HG03097 (cell line): ENCODE data around the gene MAPRE2.

Experiments
- ATAC-seq: cut with Tn5 transposase; IDR thresholded peaks from one replicate; pipeline ENCODE4 v1.9.1; 2021; ENCODE audit not compliant: unreplicated experiment, low FRiP score

MAPRE2 gene

DNA sequence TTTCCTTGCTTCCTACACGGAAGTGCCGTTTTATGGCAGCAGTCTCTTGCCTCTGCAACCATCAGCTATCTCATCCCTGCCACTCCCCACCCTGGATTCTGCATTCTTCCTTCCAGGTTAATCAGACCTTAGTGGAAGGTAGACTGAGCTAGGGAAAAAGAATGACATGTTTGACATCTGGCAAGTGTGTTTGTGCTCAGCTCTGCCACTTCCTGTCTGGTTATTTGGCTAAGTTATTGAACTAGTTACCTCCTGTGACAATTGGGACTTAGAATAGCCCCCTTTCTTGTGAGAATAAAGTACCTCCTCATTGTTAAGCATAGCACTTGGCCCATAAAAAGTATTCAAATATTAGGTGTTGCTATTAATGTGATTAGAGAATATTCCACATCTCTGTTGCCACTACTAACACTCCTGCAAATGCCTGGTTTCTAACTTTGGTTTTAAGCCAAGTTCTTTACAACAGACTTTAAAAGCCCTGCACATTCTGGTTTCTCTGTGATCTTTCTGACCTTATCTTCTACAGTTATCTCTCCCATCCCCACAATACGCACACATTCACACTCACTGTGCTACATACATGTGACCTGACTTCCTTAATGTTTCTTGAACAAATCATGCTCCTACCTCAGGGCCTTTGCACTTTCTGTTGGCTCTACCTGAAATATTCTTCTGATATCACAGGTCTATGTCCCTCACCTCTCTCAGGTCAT lies 10.8 kb upstream of the MAPRE2 start:
- no peak for ATAC-seq

DNA sequence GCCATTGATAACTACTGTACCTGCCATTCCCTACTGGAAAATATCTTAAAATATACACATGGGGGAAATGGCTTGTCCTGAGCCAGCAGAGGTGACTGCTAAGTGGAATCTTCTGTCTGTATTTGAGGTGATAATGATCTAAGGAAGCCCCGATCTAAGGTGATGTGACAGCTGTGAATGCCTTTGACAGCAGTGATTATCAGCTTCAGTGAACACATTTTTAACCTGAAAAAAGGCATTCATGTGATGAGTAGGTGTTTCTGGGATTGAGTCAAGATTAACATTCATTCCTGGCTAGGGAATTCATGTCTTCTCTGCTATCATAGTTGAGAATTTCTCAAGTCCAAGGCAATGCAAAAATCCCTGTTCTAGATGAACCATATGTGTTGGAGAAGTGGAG lies 9.1 kb upstream of the MAPRE2 start:
- no peak for ATAC-seq

DNA sequence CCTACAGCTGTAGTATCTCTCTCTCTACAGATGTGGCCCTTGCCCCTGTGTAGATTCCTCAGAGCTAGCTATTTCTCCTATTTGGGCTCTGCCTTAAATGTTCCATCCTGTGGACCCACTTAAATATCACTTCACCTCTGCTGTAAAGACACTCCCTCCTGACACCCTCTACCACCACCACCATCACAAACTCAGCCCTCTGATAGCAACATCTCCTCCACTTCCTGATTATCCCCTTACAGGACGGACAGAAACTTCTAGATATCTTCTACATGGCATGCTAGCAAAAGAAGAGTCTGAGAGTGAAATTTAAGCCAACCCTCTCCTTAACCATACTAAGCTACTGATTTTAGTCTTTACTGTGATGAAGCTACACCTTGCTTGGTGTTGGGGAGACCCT lies 3.2 kb upstream of the MAPRE2 start:
- no peak for ATAC-seq

DNA sequence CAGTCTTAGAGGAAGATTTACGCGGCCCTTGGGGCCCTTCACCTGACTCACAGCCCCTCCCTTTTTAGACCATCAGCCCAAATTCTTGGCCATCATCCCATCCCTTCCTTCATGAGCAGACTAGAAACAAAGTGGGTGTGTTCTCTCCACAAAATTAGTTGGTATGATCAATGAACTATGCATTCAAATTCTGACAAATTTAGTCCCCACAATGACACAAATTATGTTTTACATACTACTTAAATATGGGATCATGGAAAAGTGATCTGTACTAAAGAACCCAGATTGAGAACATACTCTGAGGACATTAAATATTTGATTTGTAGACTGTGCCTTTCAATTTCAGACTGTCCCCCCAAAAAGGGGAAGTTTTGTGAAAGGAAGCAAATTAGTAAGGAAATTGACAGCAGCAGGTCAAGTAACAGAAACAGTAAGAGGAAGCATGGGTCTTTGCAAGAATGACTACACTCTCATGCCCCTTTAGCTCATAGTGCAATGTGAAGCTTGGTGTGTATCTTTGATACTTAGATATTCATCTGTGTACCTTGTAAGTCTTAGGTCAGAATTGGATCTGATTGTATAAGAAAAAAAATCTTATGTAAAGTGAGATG lies 2.2 kb upstream of the MAPRE2 start:
- peak; percentile 33 for ATAC-seq

DNA sequence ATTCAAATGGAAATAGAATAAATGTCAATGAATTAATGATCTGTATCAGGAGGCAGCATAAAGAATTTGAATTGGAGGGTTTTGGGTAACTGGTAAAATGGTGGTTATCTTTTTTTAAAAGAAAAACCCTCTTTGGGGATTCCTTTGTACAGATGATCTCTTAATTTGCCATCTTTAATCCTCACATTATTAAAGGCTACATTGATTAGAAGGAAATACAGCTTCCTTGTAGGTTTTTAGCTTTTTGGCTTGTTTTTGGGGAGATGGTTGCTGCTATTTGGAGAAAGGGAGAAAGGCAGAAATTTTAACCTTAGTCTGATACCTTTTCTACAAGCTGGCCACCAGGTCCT lies 600 bp upstream of the MAPRE2 start:
- no peak for ATAC-seq

DNA sequence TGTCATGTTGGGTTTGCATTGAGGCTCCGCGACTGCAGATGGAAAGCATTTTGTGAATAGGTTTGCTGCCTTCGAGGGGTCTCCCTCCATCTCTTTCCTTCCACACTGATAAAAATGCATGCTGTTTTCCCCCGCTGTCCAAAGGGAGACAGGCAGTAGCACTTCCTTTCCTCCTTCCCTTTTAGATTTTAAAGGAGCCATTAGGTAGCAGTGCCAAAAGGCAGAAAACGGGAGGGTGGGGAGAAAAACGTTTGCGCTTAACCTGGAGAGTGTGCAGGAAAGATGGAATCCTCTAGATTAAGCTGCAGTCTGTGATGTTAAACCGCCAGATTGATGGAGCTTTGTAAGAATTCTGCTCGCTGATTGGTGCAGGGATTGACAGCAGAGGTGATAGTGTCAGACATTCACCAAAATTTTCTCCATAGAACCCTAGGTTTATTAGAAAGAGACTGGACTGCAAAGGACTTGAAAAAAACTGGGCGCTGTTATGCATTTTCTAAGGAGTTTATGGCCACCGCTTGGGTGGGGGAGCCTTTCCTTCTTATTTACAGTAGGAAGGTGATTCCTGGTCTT lies 688 bp downstream of the MAPRE2 start:
- ATAC-seq = no peak

- no peak for ATAC-seq
Measured at GRCh38 chr18:35042389-35043071, 1.3 kb downstream of the MAPRE2 start.

DNA sequence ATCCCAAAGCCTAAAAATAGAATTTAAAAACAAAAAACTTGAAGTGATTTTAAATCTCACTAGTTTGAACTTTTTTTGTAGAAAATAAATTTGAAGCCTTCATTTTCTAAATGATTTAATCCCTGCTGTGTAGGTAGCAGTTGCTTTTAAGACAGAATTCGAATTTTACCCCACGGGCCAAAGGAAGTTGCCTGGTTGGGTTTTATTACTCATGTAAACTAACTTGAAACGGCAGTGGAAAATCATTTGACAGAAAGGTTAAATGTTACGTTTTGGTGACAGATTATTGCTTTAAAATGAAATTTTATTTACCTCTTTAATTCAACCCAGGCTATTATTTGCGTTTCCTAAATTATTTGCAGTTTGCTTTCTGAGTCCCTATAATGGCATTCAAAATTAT lies 2.0 kb downstream of the MAPRE2 start:
- ATAC-seq = no peak

DNA sequence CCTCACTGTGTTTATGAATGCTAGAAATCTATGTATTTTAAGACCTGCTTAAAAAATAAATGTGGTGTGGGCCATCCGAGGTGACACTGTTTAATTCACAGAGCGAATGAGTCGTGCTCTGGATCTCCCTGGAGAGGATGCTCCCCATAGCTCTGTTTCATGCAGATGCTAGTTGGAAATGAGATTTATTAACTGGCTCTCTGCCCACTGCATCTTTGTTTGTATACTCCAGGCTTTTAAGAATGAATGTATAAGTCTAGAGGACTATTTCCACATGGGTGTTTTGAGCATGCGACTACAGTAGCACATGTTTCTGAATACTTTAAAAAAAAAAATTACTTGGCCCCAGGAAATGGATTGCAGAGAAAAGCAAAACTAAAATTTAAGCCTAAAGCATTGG lies 3.9 kb downstream of the MAPRE2 start:
- ATAC-seq = no peak

- ATAC-seq = no peak
Measured at GRCh38 chr18:35045806-35046205, 4.6 kb downstream of the MAPRE2 start.

DNA sequence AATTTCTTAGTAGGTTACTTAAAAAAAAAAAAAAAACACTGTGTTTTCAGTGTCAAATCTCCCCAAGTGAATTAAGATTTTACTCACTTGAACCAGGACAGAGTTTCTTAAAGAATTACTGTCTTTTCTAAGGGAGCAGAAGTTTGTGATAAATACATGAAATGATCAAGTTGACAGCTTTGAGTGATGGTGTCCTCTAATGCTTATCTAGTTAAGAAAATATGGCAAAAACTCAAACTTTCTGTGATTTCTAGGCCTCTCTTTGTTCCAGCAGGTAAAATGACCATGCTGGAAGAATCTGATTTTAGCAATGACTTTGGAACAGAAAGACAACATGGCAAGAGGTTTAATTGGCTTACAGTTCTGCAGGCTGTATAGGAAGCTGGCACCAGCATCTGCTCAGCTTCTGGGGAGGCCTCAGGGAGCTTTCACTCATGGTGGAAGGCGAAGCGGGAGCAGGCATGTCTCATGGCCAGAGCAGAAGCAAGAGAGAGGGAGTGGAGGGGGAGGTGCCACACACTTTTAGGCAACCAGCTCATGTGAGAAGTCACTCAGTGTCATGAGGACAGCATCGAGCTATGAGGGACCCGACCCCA lies 6.6 kb downstream of the MAPRE2 start:
- no peak for ATAC-seq

DNA sequence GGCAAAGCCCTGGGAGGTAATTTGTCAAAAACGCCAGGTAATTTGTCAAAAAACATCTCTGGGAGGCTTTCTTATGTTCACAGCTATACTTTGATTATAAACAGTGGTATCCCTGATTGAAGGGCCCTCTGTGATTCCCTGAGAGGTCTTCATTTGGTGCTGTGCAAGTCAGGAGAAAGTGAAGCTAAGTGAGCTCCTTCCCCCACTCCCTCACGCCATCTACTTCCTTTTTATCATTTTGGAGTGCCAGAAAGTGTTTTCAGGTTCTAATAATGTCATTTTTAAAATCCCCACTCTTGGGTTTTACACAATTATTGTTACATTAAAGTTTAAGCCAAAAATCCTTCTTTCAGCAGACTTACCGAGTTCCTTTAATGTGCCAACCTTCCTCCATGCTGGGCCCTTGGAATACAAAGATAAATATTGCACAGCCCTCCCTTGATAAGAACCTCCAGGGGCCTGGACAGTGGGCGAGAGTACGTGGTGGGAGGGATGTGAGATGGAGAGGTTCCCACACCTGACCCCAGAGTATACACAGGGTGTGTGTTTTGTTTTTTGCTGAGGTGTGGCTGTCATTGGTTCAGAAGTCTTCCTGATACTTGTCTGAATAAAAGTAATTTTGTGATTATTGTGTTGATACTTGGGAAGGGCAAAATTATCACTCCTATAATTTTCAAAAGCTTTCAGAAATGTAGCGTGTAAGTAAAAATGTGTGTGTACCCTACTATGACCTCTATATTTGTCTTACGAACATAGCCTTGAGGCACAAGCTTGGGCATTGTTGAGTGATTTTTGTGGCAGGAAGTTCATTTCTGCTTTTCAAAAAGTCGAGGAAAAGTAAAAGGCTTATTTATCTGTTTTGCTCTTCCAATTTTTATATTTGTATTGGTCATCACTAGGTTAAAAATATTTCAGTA lies 8.2 kb downstream of the MAPRE2 start:
- peak; percentile 10 for ATAC-seq

- peak; percentile 42 for ATAC-seq
Measured at GRCh38 chr18:35050028-35050546, 8.9 kb downstream of the MAPRE2 start.

GRCh38 chr18:35050705-35051195 lies 9.5 kb downstream of the MAPRE2 start:
- ATAC-seq = peak; percentile 35

DNA sequence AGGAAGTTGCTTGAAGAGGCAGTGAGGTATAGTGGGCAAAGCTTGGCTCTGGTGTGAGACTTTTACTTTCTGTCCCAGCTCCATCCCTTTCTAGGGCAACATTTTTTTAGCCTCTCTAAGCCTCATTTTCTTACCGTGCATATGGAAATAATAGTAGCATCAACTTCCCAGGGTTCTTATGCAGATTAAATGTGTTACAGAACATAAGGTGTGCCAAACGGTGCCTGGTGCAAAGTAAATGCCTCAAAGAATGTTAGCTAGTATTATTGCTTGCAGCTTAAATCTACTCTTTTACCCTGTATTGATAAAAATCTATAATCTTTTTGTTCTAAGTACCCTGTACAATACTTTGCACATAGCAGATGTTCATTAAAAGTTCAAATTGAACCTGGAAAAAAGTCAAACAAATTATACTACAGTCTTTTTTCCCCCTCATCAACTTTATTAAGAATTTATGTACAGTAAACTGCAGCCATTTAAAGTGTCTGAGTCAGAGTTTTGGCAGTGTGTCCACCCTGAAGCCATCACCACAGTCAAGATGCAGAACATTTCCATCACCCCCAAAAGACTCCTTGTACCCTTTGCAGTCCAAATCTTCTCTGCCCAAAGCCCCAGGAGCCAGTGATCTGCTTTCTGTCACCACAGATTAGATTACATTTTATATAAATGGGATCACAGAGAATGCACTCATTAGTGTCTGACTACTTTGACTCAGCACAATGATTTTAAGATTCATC lies 10.6 kb downstream of the MAPRE2 start:
- no peak for ATAC-seq

GRCh38 chr18:35054401-35054800 lies 13.2 kb downstream of the MAPRE2 start:
- ATAC-seq = no peak

DNA sequence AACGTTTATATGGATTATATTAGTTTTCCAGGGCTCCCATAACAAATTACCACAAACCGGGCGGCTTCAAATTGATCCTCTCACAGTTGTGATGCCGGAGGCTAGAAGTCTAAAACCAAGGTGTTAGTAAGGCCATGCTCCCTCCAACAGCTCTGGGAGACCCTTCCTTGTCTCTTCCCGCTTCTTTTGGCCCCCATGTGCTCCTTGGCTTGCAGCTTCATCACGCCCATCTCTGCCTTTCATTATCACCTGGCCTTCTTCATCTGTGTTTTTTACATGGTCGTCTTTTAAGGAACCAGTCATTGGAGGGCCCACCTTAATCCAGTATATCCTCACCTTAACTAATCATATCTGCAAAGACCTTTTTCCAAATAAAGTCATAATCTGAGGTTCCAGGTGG lies 13.9 kb downstream of the MAPRE2 start:
- ATAC-seq = no peak

DNA sequence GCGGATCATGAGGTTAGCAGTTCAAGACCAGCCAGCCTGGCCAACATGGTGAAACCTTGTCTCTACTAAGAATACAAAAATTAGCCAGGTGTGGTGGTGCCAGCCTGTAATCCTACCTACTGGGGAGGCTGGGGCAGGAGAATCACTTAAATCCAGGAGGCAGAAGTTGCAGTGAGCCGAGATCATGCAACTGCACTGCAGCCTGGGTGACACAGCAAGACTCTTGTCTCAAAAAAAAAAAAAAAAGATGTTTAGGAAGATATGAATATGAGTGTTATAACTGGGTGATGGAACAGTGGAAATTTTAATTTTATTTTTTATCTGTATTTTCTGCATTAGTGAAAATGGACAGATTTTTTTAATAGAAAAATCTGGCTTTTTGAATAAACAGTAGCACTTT lies 14.5 kb downstream of the MAPRE2 start:
- no peak for ATAC-seq

DNA sequence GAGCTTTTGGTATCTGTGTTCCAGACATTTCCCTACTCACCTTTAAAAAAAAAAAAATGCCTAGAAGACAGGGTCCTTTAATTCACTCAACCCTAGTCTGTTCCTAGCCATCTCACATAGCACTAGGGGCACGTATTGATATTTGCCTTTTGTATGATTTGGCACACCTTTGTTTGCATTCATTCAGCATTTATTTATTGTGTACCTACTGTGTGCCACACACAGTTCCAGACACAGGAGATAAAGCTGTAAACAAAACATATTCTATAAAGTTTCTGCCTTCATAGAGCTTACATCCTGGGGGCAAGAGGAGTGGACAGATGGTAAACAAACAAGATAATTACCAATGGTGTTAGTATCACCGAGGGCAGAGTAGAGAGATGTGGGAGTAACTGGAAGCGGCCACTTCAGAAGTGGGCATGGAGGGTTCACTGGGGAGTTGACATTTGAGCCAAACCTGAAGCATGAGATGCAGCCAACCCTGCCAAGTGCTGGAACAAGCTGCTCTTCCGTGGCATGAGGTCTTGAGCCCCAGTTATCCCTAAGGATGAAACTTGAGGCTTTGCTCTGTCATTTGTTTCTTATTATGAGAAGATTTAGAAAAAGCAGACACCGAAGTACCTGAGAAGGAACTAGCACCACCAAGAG lies 18.2 kb downstream of the MAPRE2 start:
- no peak for ATAC-seq
